Measurements from ENCODE around the gene MMD2. TPM values are rescaled to one million over a fixed set of nuclear protein-coding genes. Genes with fewer than 3 reads are reported as not detected.

MMD2 gene
- total and polyA plus RNA-seq, 2 experiments from 2014 or later, result 0.11 to 0.38 TPM

- ATAC-seq, result no peak
- no peaks in the 10 kb centered on the region for H3K36me3 Mint-ChIP-seq (ENCODE audit: low read depth)
Observed at GRCh38 chr7:4880218-4880617, 78.8 kb downstream of the MMD2 start.

GRCh38 chr7:4879396-4880081 is 79.4 kb downstream of the MMD2 start:
- DNase-seq (ENCODE audit: low spot score), result no peak
- Histone ChIP-seq H3K27me3 (ENCODE audit: insufficient read depth) (peaks cover 14% of the 10 kb centered on the region; the same call in 1 of the 2 replicates), H3K36me3 (ENCODE audit: insufficient read depth) (no peaks in the 10 kb centered on the region), H3K4me2 (no peak overlapping the region), H3K4me3 (no peak overlapping the region), H3K9me2 (ENCODE audit: insufficient read depth) (no peaks in the 10 kb centered on the region), H2AFZ (no peak overlapping the region), H4K20me1 (replicated peaks; ENCODE audit: insufficient read depth) (no peaks in the 10 kb centered on the region), H3K27ac (ENCODE audit: low read depth) (no peak overlapping the region), H3F3A (replicated peaks; ENCODE audit: low read depth) (no peaks in the 10 kb centered on the region), H3K4me1 (ENCODE audit: insufficient read depth) (peaks cover 9% of the 10 kb centered on the region; the same call in 1 of the 2 replicates), H3K79me2 (replicated peaks; ENCODE audit: insufficient read depth) (no peaks in the 10 kb centered on the region)
- Mint-ChIP-seq H3K4me3 (no peak overlapping the region), H3K4me1 (peaks cover 12% of the 10 kb centered on the region; the same call in 1 of the 3 replicates), H3K27ac (no peak overlapping the region), H3K27me3 (ENCODE audit: insufficient read depth, low read depth, poor library complexity) (peaks cover 7% of the 10 kb centered on the region), H3K9me3 (no peaks in the 10 kb centered on the region; the same call in 2 of the 3 replicates), H3K36me3 (ENCODE audit: low read depth) (no peaks in the 10 kb centered on the region)
- ATAC-seq, result no peak
- TF ChIP-seq REST (IDR thresholded peaks at IDR 0.05; ENCODE audit: unreplicated experiment) (no peak), EZH2 (IDR thresholded peaks at IDR 0.05; ENCODE audit: low read depth, unreplicated experiment) (no peak), POLR2AphosphoS5 (IDR thresholded peaks at IDR 0.05; ENCODE audit: low read depth) (no peak), JUNB (IDR thresholded peaks at IDR 0.05; ENCODE audit: unreplicated experiment) (no peak), CREB1 (CRISPR knock-in tag; IDR thresholded peaks at IDR 0.05; ENCODE audit: low read depth) (no peak), NANOG (IDR thresholded peaks at IDR 0.05; ENCODE audit: borderline replicate concordance) (no peak), CTCF (conservative IDR thresholded peaks at IDR 0.05; ENCODE audit: low read depth in 2 of 2) (no peak)

More at GRCh38 chr7:4880218-4880617, 78.8 kb downstream of the MMD2 start:
- no peak overlapping the region for H3K4me3 Mint-ChIP-seq
- H3K4me3 ChIP-seq, result no peak overlapping the region
- no peaks in the 10 kb centered on the region for H3K9me2 ChIP-seq (ENCODE audit: insufficient read depth)
- no peaks in the 10 kb centered on the region for H4K20me1 ChIP-seq (replicated peaks; ENCODE audit: insufficient read depth)
- peaks cover 14% of the 10 kb centered on the region; the same call in 1 of the 2 replicates for H3K27me3 ChIP-seq (ENCODE audit: insufficient read depth)
- no peaks in the 10 kb centered on the region; the same call in 2 of the 3 replicates for H3K9me3 Mint-ChIP-seq
- H3K79me2 ChIP-seq (replicated peaks; ENCODE audit: insufficient read depth), result no peaks in the 10 kb centered on the region
- no peak for DNase-seq (ENCODE audit: low spot score)
- peaks cover 12% of the 10 kb centered on the region; the same call in 1 of the 3 replicates for H3K4me1 Mint-ChIP-seq
- H3K36me3 ChIP-seq (ENCODE audit: insufficient read depth), result no peaks in the 10 kb centered on the region
- no peaks in the 10 kb centered on the region for H3F3A ChIP-seq (replicated peaks; ENCODE audit: low read depth)
- H3K27me3 Mint-ChIP-seq (ENCODE audit: insufficient read depth, low read depth, poor library complexity), result peaks cover 7% of the 10 kb centered on the region
- H3K4me2 ChIP-seq, result no peak overlapping the region
- H3K27ac Mint-ChIP-seq, result no peak overlapping the region
- no peak overlapping the region for H2AFZ ChIP-seq
- H3K27ac ChIP-seq (ENCODE audit: low read depth), result no peak overlapping the region
- H3K4me1 ChIP-seq (ENCODE audit: insufficient read depth), result peaks cover 9% of the 10 kb centered on the region; the same call in 1 of the 2 replicates
- no peak for TF ChIP-seq EZH2phosphoT487 (IDR thresholded peaks at IDR 0.05; ENCODE audit: unreplicated experiment)
- TF ChIP-seq JUNB (IDR thresholded peaks at IDR 0.05; ENCODE audit: unreplicated experiment), result no peak
- TF ChIP-seq ZNF331 (CRISPR knock-in tag; IDR thresholded peaks at IDR 0.05; ENCODE audit: low read depth), result no peak
- no peak for TF ChIP-seq ETS1 (IDR thresholded peaks at IDR 0.05)
- TF ChIP-seq EZH2 (IDR thresholded peaks at IDR 0.05; ENCODE audit: low read depth, unreplicated experiment), result no peak
- TF ChIP-seq CTCF (conservative IDR thresholded peaks at IDR 0.05; ENCODE audit: low read depth in 2 of 2), result no peak
- no peak for TF ChIP-seq ZNF114 (CRISPR knock-in tag; IDR thresholded peaks at IDR 0.05)
- no peak for TF ChIP-seq POLR2AphosphoS5 (IDR thresholded peaks at IDR 0.05; ENCODE audit: low read depth)

All from GM23338 (cell line).